ENCODE measurements around the gene OTOR. TPM values are rescaled to one million over a fixed set of nuclear protein-coding genes. Genes with fewer than 3 reads are reported as not detected.

OTOR gene, protein sequence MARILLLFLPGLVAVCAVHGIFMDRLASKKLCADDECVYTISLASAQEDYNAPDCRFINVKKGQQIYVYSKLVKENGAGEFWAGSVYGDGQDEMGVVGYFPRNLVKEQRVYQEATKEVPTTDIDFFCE
- polyA plus RNA-seq (ENCODE audit: insufficient read length in 4 of 4): under 1 TPM in 2 of 4 donors, not detected in 2; 0.06 to 0.24 TPM

DNA sequence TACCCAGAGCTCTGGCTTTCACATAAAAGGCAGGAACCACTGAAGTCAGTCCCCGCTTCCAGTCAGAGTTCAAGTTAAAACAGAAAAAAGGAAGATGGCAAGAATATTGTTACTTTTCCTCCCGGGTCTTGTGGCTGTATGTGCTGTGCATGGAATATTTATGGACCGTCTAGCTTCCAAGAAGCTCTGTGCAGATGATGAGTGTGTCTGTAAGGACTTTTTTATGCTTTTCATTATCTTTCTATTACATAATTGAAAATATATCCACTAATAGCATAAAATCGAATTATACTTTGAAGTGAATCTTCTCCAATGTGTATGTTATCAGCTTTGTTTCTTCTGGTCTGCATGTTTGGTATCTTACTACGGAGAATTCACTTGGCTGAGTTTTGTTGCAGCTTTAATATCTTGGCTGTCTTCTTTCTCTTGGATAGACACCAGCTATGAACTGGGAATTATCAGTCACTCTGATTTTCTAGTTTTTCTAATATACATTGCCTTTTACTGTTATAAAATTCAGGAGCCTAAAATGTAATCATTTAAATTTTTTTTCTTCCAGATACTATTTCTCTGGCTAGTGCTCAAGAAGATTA lies at the start of gene OTOR:
TSS of gene OTOR (plus strand) at position 51 of the 593 bp plus-strand sequence. CDS start at position 95, 44 bp downstream.
- no peak for DNase-seq (ENCODE audit: low read depth in 4 of 4, low spot score in 3 of 4)

- no peak for DNase-seq (ENCODE audit: low read depth in 4 of 4, low spot score in 3 of 4)
Measured at GRCh38 chr20:16699293-16699692, 48.9 kb upstream of the OTOR start.

- DNase-seq (ENCODE audit: low read depth in 4 of 4, low spot score in 3 of 4): no peak
Measured at GRCh38 chr20:16701296-16701695, 46.9 kb upstream of the OTOR start.

- DNase-seq (ENCODE audit: low read depth in 4 of 4, low spot score in 3 of 4): no peak
Measured at GRCh38 chr20:16703570-16703969, 44.6 kb upstream of the OTOR start.

GRCh38 chr20:16707674-16708073 lies 40.5 kb upstream of the OTOR start:
- no peak for DNase-seq (ENCODE audit: low read depth in 4 of 4, low spot score in 3 of 4)

DNA sequence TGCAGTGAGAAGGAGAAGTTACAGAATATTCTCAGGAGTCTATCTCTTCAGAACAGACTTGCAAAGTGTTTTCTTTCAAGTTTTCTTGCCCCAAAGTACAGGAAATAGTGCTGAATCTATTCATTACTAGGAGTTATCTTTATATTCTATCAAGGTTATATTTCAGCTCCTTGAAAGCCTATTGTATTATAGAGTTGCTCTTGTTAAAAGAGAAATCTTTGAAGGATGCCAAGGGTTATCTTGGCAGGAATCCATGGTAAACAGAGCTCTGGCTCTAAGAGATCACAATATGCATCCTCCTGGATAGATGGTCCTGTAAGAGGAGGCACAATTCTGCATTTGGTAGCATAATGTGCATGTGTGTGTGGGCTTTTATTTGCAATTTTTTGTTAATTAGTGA lies 39.6 kb upstream of the OTOR start:
- DNase-seq (ENCODE audit: low read depth in 4 of 4, low spot score in 3 of 4): no peak

GRCh38 chr20:16709017-16709416 lies 39.1 kb upstream of the OTOR start:
- no peak for DNase-seq (ENCODE audit: low read depth in 4 of 4, low spot score in 3 of 4)

- no peak for DNase-seq (ENCODE audit: low read depth in 4 of 4, low spot score in 3 of 4)
Measured at GRCh38 chr20:16710781-16711180, 37.4 kb upstream of the OTOR start.

GRCh38 chr20:16711661-16712258 lies 36.4 kb upstream of the OTOR start:
- DNase-seq (ENCODE audit: low read depth in 4 of 4, low spot score in 3 of 4): no peak

DNA sequence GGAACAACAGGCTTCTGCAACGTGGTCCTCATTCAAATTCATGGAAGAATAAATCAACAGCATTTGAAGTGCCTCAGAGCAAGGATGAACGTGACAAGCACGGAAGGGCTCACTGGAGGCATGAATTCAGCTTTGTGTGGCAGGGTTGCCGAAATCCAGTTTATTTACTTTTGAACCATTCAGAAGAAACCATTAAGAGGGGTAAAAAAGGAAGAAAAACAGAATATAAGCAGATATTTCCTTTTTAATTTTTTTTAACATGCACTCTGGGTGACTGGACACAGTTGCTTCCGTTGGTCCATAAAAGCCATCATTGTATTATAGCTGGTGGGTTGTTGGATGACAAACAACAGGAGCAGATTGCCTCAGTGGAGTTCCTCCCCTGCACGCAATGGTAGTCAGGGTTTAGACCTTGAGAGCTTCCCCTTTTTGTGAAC lies 35.6 kb upstream of the OTOR start:
- no peak for DNase-seq (ENCODE audit: low read depth in 4 of 4, low spot score in 3 of 4)

DNA sequence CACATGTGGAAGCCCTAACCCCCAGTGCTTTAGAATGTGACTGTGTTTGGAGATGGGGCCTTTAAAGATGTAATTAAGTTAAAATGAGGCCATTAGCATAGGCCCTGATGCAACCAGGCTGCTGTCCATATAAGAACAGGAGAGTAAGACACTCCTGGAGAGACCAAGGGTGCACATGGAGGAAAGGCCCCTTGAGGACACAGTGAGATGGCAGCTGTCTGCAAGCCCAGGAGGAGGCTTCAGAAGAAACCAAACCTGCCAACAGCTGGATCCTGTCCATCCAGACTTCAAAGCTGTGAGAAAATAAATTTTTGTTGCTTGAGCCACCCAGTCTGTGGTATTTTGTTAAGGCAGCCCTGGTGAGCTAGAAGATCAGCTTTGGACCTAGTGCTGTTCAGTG lies 35.1 kb upstream of the OTOR start:
- DNase-seq (ENCODE audit: low read depth in 4 of 4, low spot score in 3 of 4): no peak

- no peak for DNase-seq (ENCODE audit: low read depth in 4 of 4, low spot score in 3 of 4)
Measured at GRCh38 chr20:16714242-16714641, 33.9 kb upstream of the OTOR start.

GRCh38 chr20:16714751-16715150 lies 33.4 kb upstream of the OTOR start:
- DNase-seq (ENCODE audit: low read depth in 4 of 4, low spot score in 3 of 4): no peak

DNA sequence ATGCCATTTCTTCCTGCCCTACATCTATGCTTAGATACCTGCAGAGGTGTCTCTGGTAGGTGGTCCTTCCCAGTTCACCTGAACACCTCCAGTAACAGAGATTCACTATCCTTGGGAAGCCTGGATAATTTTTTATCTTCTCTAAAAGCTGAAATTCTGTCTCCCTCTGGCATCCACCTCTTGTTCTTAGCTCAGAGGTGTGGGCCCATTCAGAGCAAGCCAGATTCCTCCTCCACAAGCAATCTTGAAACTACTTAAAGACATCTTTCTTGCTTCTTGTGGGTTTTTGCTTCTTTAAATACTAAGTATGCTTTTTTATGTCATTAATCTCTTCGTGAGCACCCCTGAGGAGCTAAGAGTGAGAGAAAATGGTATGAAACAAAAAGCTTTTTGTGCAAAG lies 28.7 kb upstream of the OTOR start:
- DNase-seq (ENCODE audit: low read depth in 4 of 4, low spot score in 3 of 4): no peak

- DNase-seq (ENCODE audit: low read depth in 4 of 4, low spot score in 3 of 4): no peak
Measured at GRCh38 chr20:16729080-16729479, 19.1 kb upstream of the OTOR start.

- DNase-seq (ENCODE audit: low read depth in 4 of 4, low spot score in 3 of 4): peak; percentile 88 to 90 (median 89)
Measured at GRCh38 chr20:16729565-16730460, 18.3 kb upstream of the OTOR start, which contains the start of gene SNRPB2. Gene SNRPB2 (plus strand): TSS chr20:16730026. CDS start chr20:16731703, 1,677 bp downstream.

GRCh38 chr20:16732506-16733152 lies 15.5 kb upstream of the OTOR start:
- DNase-seq (ENCODE audit: low read depth in 4 of 4, low spot score in 3 of 4): no peak

DNA sequence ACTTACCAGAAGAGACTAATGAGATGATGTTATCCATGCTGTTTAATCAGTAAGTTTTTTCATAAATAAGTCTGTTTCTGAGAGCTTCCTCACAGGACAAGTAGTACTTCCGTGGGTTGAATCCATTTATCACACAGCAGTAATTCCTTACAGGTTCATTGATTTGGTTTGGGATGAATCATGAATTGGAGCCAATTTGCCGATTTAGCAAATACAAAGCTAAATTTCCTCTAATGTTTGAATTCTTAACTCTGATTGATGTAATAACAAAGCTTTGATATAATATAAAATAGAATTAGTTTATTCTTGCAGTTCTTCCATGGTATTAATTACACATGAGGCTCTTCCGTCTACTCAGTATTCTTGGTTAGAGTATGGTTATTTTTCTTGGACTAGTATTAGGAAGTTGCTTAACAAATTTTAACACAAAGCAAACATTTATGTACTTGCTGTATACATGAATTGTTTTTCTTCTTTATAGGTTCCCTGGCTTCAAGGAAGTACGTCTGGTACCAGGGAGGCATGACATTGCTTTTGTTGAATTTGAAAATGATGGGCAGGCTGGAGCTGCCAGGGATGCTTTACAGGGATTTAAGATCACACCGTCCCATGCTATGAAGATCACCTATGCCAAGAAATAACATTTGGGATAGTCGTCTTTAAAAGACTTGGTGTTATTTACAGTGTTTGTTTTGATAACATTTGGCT lies 7.6 kb upstream of the OTOR start:
- no peak for DNase-seq (ENCODE audit: low read depth in 4 of 4, low spot score in 3 of 4)

DNA sequence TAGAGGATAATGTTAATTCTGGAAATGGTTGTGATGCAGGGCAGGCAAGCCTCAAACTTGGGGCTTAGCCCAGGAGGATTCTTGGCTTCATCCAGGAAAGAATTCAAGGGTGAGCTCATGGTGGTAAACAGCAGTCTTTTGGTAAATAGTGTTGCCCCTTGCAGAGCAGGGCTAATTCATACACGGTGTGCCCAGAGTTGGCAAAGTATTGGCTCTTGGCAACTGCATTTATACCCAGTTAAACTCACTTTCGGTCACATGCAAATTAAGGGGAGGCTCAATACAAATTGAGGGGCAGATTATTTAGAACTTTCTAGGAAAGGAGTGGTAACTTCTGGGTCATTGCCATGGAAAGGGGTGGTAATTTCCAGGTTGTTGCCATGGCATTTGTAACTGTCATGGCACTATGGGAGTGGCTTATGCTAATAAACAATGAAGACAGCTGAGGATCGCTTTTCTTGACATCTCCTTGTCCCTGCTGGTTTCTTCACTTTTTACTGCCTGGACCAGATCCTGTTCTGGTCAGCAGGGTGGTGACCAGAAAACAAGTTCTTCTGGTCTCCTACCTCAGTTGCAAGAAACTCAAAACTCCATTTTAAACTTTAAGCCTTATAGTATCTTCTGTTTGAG lies 3.9 kb upstream of the OTOR start:
- DNase-seq (ENCODE audit: low read depth in 4 of 4, low spot score in 3 of 4): no peak

GRCh38 chr20:16745204-16745603 lies 3.0 kb upstream of the OTOR start:
- DNase-seq (ENCODE audit: low read depth in 4 of 4, low spot score in 3 of 4): no peak
